HG03280 (cell line): ENCODE measurements around the gene SPATA13.

Source experiments
- ATAC-seq: cut with Tn5 transposase; IDR thresholded peaks from one replicate; pipeline ENCODE4 v1.9.1; 2021; ENCODE audit warnings: mild to moderate bottlenecking, moderate library complexity; ENCODE audit not compliant: unreplicated experiment

The SPATA13 gene

DNA sequence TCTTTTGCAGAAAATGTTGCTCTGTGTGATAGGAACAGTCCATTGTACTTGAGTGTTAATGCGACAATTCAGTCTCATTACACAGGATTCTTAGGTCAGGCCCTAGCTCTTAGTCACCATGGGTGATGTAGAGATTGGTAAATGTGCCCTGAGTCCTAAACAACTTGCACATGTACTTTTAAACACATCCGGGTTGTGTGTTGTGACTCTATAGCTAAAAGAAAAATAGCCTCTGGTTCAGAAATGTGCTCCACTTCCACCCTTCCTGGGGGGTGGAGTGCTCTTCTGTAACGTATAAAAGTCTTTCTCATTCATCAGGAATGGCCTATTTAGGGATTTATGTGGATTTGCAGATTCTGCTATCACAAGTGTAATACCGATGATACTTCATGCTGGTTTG, 5.2 kb downstream of the SPATA13 start:
- no peak for ATAC-seq

DNA sequence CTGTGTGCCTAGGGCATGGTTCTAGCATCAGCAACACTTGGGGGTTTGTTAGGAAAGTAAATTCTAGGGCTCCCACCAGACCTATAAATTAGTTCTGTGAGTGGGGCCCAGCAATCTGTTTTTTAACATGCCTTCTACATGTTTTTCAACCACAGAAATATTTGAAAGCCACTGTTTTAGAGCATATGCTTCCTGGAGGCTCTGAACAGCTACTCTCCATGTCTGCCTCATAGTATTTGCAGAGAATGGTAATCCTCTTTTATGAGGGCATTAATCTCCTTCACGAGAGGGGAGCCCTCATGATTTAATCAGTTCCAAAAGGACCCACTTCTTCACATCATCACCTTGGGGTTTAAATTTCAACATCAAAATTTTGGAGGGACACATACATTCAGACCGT, 6.0 kb downstream of the SPATA13 start:
- no peak for ATAC-seq

DNA sequence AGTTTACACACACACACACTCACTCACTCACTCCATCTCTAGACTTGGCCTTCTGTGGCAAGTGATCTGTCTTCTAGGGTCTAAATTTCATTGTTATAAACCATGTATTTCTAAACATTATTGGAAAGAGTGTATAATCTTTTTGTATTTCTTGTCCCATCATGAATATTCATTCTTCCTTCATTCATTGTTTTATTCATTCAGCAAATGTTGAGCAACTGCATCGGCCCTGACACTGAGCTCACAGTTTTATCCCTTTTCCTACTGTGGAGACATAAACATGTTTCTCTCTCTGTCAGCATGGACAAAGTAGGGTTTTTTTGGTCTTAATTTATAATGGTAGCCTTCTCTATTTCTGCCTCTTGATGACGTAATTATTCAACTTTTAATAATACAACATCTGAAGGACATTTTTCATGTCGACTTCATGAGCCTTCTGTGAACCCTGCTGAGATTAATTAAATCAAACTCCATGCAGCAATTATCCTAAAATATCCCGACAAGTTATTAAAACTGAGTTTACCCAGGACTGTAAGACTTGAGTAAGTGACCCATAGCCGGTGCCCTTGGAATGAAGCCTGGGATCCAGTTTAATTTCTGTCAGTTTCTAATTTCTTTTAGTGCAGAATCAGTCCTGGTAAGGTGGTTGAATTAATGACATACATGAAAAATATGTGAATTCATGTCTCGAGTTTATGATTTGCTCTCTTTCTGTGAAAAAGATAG, 7.3 kb downstream of the SPATA13 start:
- ATAC-seq, result no peak

DNA sequence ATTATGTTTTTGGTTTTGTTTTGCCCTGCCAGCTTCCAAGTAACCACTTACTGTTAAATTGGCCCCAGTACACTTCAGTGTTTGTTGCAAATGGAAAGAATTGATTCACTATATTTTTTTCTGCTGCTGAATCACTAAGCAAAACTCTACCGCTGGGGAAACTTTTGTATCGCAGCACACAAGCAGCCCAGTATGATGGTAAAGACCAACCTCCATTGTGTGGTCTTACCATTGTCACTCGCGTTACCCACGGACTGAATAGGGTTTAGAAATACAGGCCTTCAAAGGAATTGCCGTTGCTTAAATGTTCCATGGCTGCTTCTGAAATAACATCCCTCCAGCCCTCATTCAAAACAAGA, 7.9 kb downstream of the SPATA13 start:
- ATAC-seq, result no peak

DNA sequence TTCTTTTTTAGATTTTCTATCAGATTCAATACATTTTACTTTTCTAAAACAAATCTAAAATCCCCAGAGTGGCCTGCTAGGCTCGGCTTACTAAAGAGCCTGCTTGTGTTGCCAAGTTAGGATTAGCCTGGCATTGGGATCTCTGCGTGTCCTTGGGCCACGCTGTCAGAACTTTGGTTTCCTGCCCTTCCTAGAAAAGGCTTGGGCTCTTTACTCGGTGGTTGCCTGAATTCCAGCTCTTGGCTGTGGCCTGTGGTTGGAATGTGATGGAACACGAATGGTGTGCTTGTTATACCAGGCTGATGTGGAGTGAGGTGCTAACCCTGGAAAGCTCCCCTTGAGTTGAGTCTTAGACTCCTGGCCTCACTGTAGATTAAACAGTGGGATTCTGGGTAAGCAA, 8.5 kb downstream of the SPATA13 start:
- ATAC-seq, result no peak

DNA sequence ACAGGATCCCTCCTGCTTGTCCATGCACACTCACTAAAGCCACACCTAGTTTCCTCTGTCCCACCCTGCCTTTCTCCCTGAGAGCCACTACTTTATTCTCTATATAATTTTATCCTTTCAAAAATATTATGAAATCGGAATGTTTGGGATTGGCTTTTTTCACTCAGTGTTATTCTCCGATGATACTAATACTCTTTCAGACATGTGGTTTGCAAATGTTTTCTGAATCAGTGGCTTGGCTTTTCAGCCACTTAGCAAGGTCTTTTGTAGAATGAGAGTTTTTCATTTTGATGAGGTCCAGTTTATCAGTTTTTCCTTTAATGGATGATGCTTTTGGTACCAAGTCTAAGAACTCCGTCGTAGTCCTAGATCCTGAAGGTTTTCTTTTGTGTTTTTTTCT, 11.6 kb downstream of the SPATA13 start:
- no peak for ATAC-seq

DNA sequence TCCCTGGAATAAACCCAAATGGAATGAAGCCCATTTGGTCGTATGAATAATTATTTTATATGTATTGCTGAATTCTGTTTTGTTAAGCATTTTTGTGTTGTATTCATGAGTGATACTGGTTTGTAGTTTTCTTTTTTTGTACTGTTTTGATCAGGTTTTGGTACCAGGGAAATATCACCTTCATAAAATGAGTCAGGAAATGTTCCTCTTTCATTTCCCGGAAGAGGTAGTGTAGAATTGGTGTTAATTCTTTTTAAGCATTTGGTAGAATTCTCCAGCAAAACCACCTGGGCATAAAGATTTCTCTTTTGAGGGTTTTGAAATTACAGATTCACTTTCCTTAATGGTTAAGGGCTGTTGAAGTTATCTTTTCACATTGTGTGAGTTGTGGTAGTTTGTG, 13.3 kb downstream of the SPATA13 start:
- ATAC-seq, result no peak

DNA sequence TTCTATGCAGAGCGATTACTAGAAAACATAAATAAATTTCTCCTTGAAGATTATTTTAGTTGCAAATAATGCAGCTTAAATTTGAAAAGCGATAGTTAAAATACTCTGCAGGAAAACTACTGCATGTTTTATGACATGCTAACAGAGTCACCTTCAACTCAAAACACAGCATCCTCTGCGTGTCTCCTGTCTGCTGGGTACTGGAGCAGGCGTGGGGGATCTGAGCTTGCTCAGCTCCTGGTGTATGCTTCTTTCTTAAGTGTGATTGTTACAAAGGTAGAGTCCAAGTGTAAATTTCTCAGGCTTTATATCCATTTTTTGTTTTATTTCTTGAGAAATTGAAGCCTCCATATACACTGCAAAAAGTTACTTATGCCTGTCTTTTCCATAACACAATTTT, 15.3 kb downstream of the SPATA13 start:
- no peak for ATAC-seq

DNA sequence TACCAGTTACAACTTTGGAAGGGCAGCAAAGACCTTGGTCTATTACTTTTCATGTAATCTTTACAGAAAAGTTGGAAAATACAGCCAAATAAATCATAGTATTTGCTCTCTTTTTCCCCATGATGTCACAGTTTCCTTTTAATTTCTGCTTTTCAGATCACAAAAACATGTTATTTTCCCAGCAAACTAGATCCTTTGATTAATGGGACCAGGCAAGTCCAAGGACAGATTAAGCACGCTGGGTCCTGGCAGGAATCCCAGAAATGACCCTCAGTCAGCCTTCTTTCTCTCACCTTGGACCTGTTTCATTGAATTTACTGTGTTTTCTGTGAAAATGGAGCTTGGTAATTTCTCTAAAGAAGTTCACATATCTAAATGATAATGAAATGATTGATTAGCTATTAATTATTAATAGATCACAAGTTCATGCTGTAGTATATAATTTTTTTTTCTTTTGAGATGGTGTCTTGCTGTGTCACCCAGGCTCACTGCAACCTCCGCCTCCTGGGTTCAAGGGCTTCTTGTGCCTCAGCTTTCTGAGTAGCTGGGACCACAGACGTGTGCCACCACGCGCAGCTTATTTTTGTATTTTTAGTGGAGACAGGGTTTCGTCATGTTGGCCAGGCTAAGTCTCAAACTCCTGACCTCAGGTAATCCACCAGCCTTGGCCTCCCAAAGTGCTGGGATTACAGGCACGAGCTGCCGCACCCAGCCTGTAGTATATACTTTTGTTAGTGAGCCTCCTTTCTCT, 16.0 kb downstream of the SPATA13 start:
- no peak for ATAC-seq

DNA sequence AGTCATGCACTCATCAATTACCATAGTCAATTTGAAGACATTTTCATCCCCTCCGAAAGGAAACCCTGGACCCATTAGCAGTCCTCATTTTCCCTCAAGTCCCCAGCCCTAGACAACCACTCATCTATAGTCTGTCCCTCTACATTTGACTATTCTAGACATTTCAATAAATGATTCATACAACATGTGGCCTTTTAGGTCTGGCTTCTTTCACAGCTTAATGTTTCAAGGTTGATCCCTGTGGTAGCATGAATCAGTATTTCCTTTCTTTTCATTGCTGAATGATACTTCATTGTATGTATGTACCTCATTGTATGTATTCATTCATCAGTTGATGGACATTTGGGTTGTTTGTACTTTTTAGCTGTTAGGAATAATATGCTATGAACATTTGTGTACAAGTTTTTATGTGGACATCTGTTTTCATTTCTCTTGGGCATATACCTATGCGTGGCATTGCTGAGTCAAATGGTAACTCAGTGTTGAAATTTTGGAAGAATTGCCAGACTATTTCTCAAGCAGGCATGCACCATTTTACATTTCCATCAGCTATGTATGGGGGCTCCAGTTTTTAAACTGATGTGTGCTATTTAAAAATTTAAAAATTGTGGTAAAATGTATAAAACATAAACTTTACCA, 18.4 kb downstream of the SPATA13 start:
- no peak for ATAC-seq

DNA sequence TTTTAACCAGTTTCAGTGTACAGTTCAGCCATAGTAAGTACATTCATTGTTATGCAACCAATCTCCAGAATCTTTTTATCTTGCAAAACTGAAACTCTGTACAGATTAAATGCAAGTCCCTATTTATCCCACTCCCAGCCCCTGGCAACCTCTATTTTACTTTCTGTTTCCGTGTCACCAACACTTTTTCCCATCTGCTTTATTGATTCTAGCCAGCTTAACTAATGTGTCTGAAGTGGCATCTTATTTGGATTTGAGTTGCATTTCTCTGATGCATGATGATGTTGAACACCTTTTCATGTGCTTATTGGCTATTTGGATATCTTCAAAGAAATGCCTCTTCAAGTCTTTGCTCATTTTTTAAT, 18.9 kb downstream of the SPATA13 start:
- no peak for ATAC-seq

DNA sequence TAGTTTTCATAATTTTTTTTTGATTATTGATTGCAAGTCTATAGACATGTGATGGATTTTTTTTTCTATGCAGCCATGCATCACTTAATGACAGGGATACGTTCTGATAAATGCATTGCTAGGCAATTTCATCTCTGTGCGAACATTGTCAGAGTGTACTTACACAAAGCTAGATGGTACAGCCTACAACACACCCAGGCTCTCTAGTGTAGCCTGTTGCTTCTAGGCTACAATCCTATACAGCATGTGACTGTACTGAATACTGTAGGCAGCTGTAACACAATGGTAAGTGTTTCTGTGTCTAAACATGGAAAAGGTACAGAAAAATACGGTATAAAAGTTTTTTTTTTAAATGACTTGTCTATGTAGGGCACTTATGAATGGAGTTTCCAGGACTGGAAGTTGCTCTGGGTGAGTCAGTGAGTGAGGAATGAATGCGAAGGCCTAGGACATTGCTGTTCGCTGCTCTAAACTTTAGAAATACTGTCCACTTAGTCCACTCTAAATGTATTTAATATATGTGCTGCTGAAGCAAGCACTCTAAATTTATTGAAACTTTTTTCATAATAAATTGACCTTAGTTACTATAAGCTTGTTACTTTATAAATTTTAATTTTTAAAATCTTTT, 20.3 kb downstream of the SPATA13 start:
- no peak for ATAC-seq

DNA sequence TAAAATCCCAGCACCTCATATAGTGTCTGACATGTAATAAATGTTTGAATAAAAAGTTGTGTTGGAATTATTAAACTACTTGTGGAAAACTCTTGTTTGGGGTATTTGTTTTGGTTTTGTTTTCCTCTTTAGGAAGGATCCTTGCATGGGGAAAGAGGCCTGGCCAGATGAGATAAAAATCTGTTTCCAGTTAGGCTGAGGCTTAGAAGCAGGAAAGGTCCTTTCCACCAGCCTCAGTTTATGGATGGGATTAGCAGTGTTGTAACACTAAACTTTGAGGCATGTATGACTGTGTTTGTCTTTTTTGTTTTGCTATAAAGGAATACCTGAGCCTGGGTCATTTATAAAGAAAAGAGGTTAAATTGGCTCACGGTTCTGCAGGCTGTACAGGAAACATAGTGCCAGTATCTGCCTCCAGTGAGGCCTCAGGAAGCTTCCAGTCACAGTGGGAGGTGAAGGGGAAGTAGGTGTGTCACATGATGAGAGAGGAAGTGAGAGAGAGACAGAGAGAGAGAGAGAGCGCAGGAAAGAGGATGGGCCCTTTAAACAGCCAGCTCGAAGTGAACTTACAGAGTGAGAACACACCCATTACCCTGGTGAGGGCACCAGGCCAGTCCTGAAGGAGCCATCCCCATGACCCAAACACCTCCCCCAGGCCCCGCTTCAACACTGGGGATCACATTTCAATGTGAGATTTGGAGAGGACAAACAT, 21.6 kb downstream of the SPATA13 start:
- ATAC-seq, result no peak

DNA sequence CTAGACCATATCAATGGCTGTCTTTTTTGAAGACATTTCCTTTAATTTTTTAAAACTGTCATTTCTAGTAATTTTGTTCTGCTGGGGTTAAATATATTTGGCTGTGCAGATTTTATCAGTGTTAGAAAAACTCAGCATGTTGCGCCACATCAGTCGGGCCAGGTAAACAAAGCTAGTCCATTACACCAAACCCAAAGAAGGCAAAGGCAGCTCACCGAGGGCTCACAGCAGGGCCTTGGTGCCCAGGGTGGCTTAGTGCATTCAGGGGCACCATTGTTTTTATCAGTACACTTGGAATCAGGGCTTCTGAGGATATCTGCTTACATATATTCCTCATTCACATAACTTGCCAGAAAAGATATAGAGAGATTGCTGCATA, 22.2 kb downstream of the SPATA13 start:
- ATAC-seq, result no peak

DNA sequence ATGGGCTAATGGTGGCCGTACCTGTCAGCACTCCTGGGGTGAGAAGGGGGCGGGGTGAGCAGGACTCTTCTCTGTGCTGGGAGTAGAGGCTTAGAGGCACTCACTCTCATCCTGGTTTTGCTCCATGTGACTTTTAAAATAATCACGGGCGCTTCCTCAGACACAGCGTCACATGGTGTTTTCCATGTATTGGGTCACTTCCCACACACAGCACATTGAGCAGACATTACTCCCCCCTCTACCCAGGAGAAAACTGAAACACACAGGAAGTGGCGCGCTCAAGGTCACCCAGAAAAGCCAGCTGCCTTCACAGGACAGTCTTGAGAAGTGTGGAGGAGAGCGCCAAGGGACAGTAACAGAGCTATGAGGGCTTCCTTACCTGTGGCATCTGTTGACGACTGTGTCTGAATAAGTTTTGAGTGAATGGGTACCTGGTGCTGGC, 23.2 kb downstream of the SPATA13 start:
- ATAC-seq, result no peak

DNA sequence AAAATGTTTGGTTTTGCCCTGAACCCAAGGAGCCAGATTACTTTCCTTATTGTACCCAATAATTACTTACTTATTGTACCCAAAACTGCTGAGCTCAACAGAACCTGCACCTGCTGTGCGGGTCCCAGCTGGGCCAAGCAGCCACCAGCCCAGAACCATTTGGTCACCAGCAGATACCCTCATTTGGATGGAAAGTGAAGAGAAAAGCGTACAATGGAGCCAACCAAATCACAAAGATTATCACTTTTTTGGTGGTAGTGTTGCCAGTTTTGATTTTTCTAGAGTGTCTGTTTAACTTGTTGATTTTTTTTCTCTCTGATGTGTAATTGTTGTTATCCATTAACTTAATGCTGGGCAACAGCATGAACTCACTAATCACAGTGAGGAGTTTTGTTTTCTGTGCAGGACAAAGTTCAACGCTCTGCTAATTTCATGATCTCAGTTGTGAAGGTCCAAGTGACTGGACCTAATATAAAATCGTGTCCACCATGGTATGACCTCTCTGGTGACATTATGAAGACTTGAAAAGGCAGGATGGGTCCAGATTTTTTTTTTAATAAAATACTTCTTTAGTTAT, 23.8 kb downstream of the SPATA13 start:
- ATAC-seq, result no peak

DNA sequence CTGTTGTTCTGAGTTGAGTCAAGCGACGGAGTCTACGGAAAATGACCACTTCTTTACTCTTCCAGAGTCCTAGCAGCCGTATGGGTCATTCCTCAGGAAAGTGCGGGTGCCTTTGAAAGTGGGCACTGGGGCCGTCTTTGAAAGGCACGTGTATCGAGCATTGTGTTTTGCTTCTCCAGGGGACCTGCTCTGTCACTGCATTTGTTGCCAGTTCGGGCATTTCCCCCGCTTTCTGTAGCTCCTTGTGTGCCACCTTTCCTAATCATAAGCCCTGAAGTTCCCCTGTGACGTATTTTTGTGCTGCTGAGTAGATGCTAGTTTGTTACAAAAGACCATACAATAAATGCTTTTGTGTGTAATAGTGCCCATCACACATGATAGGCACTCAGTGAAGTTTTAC, 24.4 kb downstream of the SPATA13 start:
- no peak for ATAC-seq

DNA sequence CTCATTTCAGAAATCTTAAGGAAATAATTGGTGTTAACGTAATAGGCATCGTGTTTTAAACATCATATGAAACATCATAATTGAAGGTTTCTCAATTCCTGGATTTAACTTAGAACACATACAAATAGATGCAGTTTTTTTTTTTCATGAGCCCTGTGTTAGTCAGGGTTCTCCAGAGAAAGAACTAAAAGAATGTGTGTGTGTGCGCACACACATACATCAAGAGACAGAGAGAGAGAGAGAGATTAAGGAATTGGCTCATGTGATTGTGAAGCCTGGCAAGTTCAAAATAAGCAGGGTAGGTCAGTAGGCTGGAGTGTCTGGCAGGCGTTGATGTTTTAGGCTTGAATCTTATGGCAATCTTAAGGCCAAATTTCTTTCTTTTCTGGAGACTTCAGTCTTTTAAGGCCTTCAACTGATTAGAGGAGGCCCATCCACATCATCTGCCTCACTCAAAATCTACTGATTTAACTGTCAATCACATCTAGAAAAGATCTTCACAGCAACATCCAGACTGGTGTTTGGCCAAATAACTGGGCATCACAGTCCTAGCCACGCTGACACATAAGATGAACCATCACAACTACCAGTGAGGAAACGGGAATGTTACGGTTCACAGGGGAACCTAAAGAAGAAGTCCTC, 25.2 kb downstream of the SPATA13 start:
- no peak for ATAC-seq

DNA sequence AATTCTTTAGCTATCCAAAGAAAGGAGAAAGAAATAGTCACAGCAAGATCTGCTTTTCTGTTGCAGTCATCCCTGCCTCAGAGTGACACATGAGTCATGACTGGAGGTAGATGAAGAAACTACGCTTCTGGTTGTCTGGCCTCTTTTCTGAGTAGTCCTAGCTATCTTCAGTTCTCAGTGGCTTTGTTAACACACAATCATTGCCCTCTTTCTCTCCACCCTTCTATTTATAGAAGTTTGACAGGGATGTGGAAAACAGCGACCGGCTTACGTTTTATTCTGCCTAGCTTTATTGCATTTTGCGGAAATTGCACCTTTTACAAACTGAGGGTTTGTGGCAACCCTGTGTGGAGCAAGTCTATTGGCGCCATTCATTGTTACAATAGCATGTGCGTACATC, 26.7 kb downstream of the SPATA13 start:
- ATAC-seq, result no peak

DNA sequence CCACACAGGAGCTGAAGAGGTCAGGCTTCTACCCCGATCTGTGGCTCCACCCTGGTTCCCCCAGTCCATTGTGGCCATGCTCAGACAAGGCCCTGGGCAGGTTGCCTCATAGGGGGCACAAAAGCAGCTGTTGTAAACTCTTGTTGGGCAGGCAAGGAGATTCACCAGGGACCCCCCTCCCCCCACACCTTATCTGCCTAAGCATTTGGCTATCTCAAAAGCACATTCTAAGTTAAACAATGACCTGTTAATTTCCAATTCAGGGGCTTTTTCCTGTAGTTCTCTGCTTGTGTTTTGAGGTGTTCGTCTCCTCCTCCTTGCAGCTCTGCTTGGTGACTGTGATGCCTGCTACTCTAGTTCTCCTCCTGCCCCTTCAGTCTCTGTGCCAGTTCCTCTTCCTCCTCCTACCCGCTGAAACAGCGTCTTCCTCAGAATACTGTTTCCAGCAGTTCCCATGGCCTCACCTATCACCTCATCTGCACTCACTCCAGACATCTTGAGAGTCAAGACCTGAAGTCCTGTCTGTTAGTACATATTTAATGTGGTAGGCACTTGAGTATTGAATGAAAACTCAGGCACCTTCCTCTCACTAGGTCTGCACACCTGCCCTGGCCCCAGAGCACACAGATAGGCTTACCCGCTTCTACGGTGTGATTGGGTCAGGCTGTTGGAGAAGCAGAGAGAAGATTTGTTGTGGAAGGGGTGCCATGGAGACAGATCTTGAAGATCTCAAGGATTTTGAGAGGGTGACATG, 31.7 kb downstream of the SPATA13 start:
- no peak for ATAC-seq
